Endodermal cell (in vitro differentiated cells): ENCODE data around the gene WFS1. TPM values are rescaled to one million over a fixed set of nuclear protein-coding genes. Genes with fewer than 3 reads are reported as not detected.

Experiments
- DNase-seq: peaks from one replicate; pipeline ENCODE4 v3.0.0-alpha.2; 2017
- H3K27ac ChIP-seq: 2 replicates; pipeline ENCODE4 v1.5.1; 2013; ENCODE audit warnings: mild to moderate bottlenecking, low read depth, low read length, moderate library complexity
- H3K27me3 ChIP-seq: 2 replicates; pipeline ENCODE4 v1.6.1; 2013; ENCODE audit warnings: mild to moderate bottlenecking, low read length, moderate library complexity; ENCODE audit not compliant: insufficient read depth, control insufficient read depth, poor library complexity, severe bottlenecking
- H3K36me3 ChIP-seq: 2 replicates; pipeline ENCODE4 v1.7.0; 2013; ENCODE audit warnings: mild to moderate bottlenecking, low read length, moderate library complexity; ENCODE audit not compliant: control insufficient read depth, insufficient read depth
- H3K4me1 ChIP-seq: one replicate; pipeline ENCODE4 v1.7.0; 2013; ENCODE audit warnings: low read length; ENCODE audit not compliant: control insufficient read depth, insufficient read depth
- H3K4me3 ChIP-seq: 2 replicates; pipeline ENCODE4 v1.5.1; 2013; ENCODE audit warnings: mild to moderate bottlenecking, low read length, moderate library complexity
- H3K9ac ChIP-seq: 2 replicates; pipeline ENCODE4 v1.6.1; 2013; ENCODE audit warnings: mild to moderate bottlenecking, low read length, moderate library complexity; ENCODE audit not compliant: poor library complexity, severe bottlenecking; ENCODE audit errors: extremely low read depth
- H3K9me3 ChIP-seq: 2 replicates; pipeline ENCODE4 v1.6.1; 2013; ENCODE audit warnings: mild to moderate bottlenecking, low read length, moderate library complexity; ENCODE audit not compliant: control insufficient read depth
- H3K27ac Mint-ChIP-seq: 2 replicates; pipeline ENCODE4 v1.8.0; 2020; ENCODE audit warnings: mixed read lengths
- H3K27me3 Mint-ChIP-seq: 2 replicates; pipeline ENCODE4 v1.8.0; 2021; ENCODE audit warnings: mild to moderate bottlenecking, mixed read lengths; ENCODE audit not compliant: insufficient read depth
- H3K36me3 Mint-ChIP-seq: 2 replicates; pipeline ENCODE4 v1.8.0; 2020; ENCODE audit warnings: low read depth, mixed read lengths
- H3K4me1 Mint-ChIP-seq: 2 replicates; pipeline ENCODE4 v1.8.0; 2020; ENCODE audit warnings: mixed read lengths
- H3K4me3 Mint-ChIP-seq: 2 replicates; pipeline ENCODE4 v1.8.0; 2020; ENCODE audit warnings: mild to moderate bottlenecking, moderate library complexity, mixed read lengths
- H3K9me3 Mint-ChIP-seq: 2 replicates; pipeline ENCODE4 v1.8.0; 2020; ENCODE audit warnings: mild to moderate bottlenecking, mixed read lengths
- WGBS, 2 experiments: methylation state at CpG; one replicate each; pipeline versions ENCODE4 v1.1.5 to v1.1.7; 2013; ENCODE audit warnings: missing lambda C conversion rate in 2 of 2, mixed read lengths in 1 of 2; ENCODE audit not compliant: insufficient coverage in 1 of 2, insufficient read length in 1 of 2; 5-methylcytosine and 5-hydroxymethylcytosine counted together
- total RNA-seq, 2 donors: library from RNA; stranded (reverse); fragmentation: NEBNext Ultra II Directional in 1 of 2; extraction: Animal tissue kit (Norgen Biotek cat#: 25700) in 1 of 2; gene quantifications; 2 replicates in 1 of 2; 3 replicates in 1 of 2; pipeline ENCODE4 v1.2.1, GENCODE V29; 2021
- TF ChIP-seq, protein P1 (sequence below): fragments of 200-600 bp; sonication (generic); conservative IDR thresholded peaks from 2 replicates; pipeline ENCODE4 v1.5.0; 2021; ENCODE audit warnings: antibody characterized with exemption, mild to moderate bottlenecking

The WFS1 gene
- total RNA-seq, 2 donors from 2014 or later: 25.3 to 26.1 TPM

GRCh38 chr4:6275898-6276806 is 6.5 kb downstream of the WFS1 start:
- Histone ChIP-seq H3K27ac (peak overlapping the region; percentile 83), H3K9ac (no peak overlapping the region), H3K4me3 (no peak overlapping the region), H3K36me3 (no peaks in the 10 kb centered on the region), H3K4me1 (peaks cover 2% of the 10 kb centered on the region), H3K27me3 (no peaks in the 10 kb centered on the region), H3K9me3 (no peaks in the 10 kb centered on the region)
- Mint-ChIP-seq H3K27ac (no peak overlapping the region), H3K4me3 (no peak overlapping the region), H3K9me3 (no peaks in the 10 kb centered on the region), H3K27me3 (no peaks in the 10 kb centered on the region), H3K4me1 (peaks cover 13% of the 10 kb centered on the region), H3K36me3 (peaks cover 3% of the 10 kb centered on the region)
- WGBS, 2 experiments: 84 to 93% methylated on average over 6 to 22 of the region's 22 CpGs
- TF ChIP-seq, protein P1, sequence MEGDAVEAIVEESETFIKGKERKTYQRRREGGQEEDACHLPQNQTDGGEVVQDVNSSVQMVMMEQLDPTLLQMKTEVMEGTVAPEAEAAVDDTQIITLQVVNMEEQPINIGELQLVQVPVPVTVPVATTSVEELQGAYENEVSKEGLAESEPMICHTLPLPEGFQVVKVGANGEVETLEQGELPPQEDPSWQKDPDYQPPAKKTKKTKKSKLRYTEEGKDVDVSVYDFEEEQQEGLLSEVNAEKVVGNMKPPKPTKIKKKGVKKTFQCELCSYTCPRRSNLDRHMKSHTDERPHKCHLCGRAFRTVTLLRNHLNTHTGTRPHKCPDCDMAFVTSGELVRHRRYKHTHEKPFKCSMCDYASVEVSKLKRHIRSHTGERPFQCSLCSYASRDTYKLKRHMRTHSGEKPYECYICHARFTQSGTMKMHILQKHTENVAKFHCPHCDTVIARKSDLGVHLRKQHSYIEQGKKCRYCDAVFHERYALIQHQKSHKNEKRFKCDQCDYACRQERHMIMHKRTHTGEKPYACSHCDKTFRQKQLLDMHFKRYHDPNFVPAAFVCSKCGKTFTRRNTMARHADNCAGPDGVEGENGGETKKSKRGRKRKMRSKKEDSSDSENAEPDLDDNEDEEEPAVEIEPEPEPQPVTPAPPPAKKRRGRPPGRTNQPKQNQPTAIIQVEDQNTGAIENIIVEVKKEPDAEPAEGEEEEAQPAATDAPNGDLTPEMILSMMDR: no peak
- DNase-seq: no peak

- Mint-ChIP-seq H3K4me1 (peaks cover 13% of the 10 kb centered on the region), H3K27ac (no peak overlapping the region), H3K27me3 (no peaks in the 10 kb centered on the region), H3K4me3 (no peak overlapping the region), H3K36me3 (peaks cover 7% of the 10 kb centered on the region), H3K9me3 (no peaks in the 10 kb centered on the region)
- Histone ChIP-seq H3K9ac (no peak overlapping the region), H3K4me3 (no peak overlapping the region), H3K27ac (no peak overlapping the region), H3K27me3 (no peaks in the 10 kb centered on the region), H3K36me3 (no peaks in the 10 kb centered on the region), H3K9me3 (no peaks in the 10 kb centered on the region), H3K4me1 (no peaks in the 10 kb centered on the region)
- 91 to 93% methylated on average over 16 to 24 of the region's 24 CpGs for WGBS, 2 experiments
- DNase-seq: no peak
- TF ChIP-seq, protein P1: no peak
These were observed 7.6 kb downstream of the WFS1 start for GRCh38 chr4:6277139-6277802.

DNA sequence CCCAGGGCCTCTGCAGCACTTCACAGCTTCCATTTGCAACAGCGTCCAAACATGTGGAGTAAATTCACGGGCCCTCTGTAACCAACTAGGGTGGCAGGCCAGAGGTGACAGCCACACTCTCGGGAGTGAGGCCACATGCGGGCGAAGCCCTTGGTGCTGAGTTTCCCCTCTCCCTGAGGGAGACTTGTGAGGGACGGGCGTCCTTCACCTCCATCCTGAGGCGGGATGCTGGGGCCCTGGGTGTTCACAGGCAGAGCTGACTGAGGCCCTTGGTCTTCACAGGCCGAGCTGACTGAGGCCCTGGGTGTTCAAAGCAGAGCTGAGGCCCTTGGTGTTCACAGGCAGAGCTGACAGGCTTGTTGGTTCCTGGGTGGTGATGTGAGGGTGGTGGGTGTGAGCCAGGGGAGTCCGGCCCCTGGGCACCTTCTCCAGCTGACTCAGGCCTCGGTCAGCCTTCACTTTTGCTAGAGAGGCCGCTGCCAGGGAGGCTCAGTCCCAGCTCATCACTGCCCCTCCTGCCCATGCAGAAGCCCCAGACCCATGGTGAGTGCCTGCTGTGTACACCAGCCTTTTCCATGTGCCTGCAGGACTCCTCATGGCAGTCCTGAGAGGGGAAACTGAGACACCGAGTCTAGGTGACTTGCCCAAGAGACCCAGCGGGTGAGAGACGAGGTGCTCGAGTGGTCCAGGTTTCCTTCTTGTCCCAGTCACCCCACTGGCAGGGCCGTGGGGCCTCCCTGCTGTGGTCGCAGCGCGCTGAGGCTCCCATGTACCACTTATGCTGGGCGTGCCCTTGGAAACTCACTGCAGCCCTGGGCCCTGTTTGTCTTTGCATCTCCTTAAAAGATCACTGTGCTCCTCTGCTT is 8.5 kb downstream of the WFS1 start:
- no peak overlapping the region for H3K4me3 Mint-ChIP-seq
- Histone ChIP-seq H3K9ac (no peak overlapping the region), H3K27me3 (no peaks in the 10 kb centered on the region), H3K4me3 (no peak overlapping the region), H3K27ac (no peak overlapping the region), H3K36me3 (no peaks in the 10 kb centered on the region), H3K4me1 (no peaks in the 10 kb centered on the region), H3K9me3 (no peaks in the 10 kb centered on the region)
- no peaks in the 10 kb centered on the region for H3K27me3 Mint-ChIP-seq
- H3K9me3 Mint-ChIP-seq: no peaks in the 10 kb centered on the region
- H3K4me1 Mint-ChIP-seq: peaks cover 11% of the 10 kb centered on the region
- H3K36me3 Mint-ChIP-seq: peaks cover 13% of the 10 kb centered on the region
- no peak for DNase-seq
- WGBS, 2 experiments: 85 to 92% methylated on average over 18 to 21 of the region's 21 CpGs
- no peak overlapping the region for H3K27ac Mint-ChIP-seq
- TF ChIP-seq, protein P1: no peak
